MM.1S (cell line): ENCODE results near the gene MVB12B.
A peak's percentile ranks its signal among the peaks of the same experiment; 100 is the strongest.

ENCODE experiments used
- DNase-seq: peaks from one replicate; pipeline ENCODE4 v3.0.0-alpha.2; 2015
- H2AFZ ChIP-seq: fragments of 300-600 bp; sonication (generic); 2 replicates; pipeline ENCODE4 v1.6.0; 2016; ENCODE audit warnings: antibody characterized with exemption, low read length
- H3F3A ChIP-seq: fragments of 300-600 bp; sonication (generic); 2 replicates; pipeline ENCODE4 v1.6.1; 2016; ENCODE audit warnings: mild to moderate bottlenecking, antibody characterized with exemption, low read length, moderate library complexity, mixed read lengths; ENCODE audit not compliant: insufficient read depth
- H3K27ac ChIP-seq: fragments of 300-600 bp; sonication (generic); 2 replicates; pipeline ENCODE4 v1.5.1; 2016; ENCODE audit warnings: mild to moderate bottlenecking, low read length
- H3K27me3 ChIP-seq: fragments of 300-600 bp; sonication (generic); replicated peaks from 2 replicates; pipeline ENCODE4 v1.6.0; 2016; ENCODE audit warnings: low read length; ENCODE audit not compliant: insufficient read depth
- H3K36me3 ChIP-seq: fragments of 300-600 bp; sonication (generic); replicated peaks from 2 replicates; pipeline ENCODE4 v1.6.1; 2016; ENCODE audit warnings: mild to moderate bottlenecking, low read length, mixed read lengths; ENCODE audit not compliant: insufficient read depth
- H3K4me1 ChIP-seq: fragments of 300-600 bp; sonication (generic); 2 replicates; pipeline ENCODE4 v1.6.1; 2016; ENCODE audit warnings: low read length, mixed read lengths
- H3K4me2 ChIP-seq: fragments of 300-600 bp; sonication (generic); 2 replicates; pipeline ENCODE4 v1.6.0; 2016; ENCODE audit warnings: low read depth, low read length
- H3K4me3 ChIP-seq: fragments of 300-600 bp; sonication (generic); 2 replicates; pipeline ENCODE4 v1.5.1; 2016; ENCODE audit warnings: low read length, mixed read lengths
- H3K79me2 ChIP-seq: fragments of 300-600 bp; sonication (generic); 2 replicates; pipeline ENCODE4 v1.6.1; 2016; ENCODE audit warnings: mixed run types, low read length, mixed read lengths
- H3K9ac ChIP-seq: fragments of 300-600 bp; sonication (generic); 2 replicates; pipeline ENCODE4 v1.6.1; 2016; ENCODE audit warnings: low read length, mixed read lengths
- H3K9me2 ChIP-seq: fragments of 300-600 bp; sonication (generic); replicated peaks from 2 replicates; pipeline ENCODE4 v1.6.1; 2016; ENCODE audit warnings: mild to moderate bottlenecking, low read length, mixed read lengths; ENCODE audit not compliant: insufficient read depth
- H3K9me3 ChIP-seq: fragments of 300-600 bp; sonication (generic); replicated peaks from 2 replicates; pipeline ENCODE4 v1.6.1; 2016; ENCODE audit warnings: mild to moderate bottlenecking, low read length, mixed read lengths; ENCODE audit not compliant: insufficient read depth
- H4K20me1 ChIP-seq: fragments of 300-600 bp; sonication (generic); 2 replicates; pipeline ENCODE4 v1.6.1; 2016; ENCODE audit warnings: mild to moderate bottlenecking, low read length, moderate library complexity, mixed read lengths; ENCODE audit not compliant: insufficient read depth
- CTCF ChIP-seq: fragments of 300-600 bp; sonication (generic); IDR thresholded peaks from 2 replicates; pipeline ENCODE4 v1.5.1; 2016; ENCODE audit warnings: antibody characterized with exemption, low read length, mixed read lengths
- EZH2 ChIP-seq: fragments of 300-600 bp; sonication (generic); optimal IDR thresholded peaks from 2 replicates; pipeline ENCODE3; 2017; ENCODE audit warnings: low read depth, mild to moderate bottlenecking, antibody characterized with exemption, low read length, mixed read lengths
- EZH2phosphoT487 ChIP-seq: fragments of 300-600 bp; sonication (generic); IDR thresholded peaks from 2 replicates; pipeline ENCODE4 v1.6.1; 2018; ENCODE audit warnings: antibody characterized with exemption, low read length

The MVB12B gene

DNA sequence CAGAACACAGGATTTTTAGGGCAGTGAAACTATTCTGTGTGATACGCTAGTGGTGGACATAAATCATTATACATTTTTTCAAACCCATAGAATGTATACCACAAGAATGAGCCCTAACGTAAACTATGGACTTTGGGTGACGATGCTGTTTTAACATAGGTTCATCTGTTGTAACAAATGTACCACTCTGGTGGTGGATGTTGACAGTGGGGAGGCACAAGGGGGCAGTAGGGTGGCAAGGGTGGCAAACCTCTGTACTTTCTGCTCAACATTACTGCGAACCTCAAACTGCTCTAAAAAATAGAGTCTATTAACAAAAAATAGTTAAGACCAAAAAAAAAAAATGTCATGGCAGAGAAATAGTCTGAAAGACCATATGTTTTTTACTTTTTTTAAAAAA, 9.1 kb upstream of the MVB12B start:
- H3K27me3 ChIP-seq: no peaks in the 10 kb centered on the region
- no peak for DNase-seq
- H3K4me3 ChIP-seq: no peak overlapping the region
- no peak overlapping the region for H3K9ac ChIP-seq
- no peaks in the 10 kb centered on the region for H4K20me1 ChIP-seq
- no peaks in the 10 kb centered on the region for H3K9me2 ChIP-seq
- no peak for TF ChIP-seq EZH2phosphoT487
- TF ChIP-seq CTCF: peak; percentile 45
- H3K9me3 ChIP-seq: no peaks in the 10 kb centered on the region
- no peak overlapping the region for H2AFZ ChIP-seq
- H3K27ac ChIP-seq: no peak overlapping the region
- H3F3A ChIP-seq: no peaks in the 10 kb centered on the region
- no peak overlapping the region for H3K4me2 ChIP-seq
- no peaks in the 10 kb centered on the region for H3K79me2 ChIP-seq
- H3K36me3 ChIP-seq: no peaks in the 10 kb centered on the region
- no peaks in the 10 kb centered on the region for H3K4me1 ChIP-seq

DNA sequence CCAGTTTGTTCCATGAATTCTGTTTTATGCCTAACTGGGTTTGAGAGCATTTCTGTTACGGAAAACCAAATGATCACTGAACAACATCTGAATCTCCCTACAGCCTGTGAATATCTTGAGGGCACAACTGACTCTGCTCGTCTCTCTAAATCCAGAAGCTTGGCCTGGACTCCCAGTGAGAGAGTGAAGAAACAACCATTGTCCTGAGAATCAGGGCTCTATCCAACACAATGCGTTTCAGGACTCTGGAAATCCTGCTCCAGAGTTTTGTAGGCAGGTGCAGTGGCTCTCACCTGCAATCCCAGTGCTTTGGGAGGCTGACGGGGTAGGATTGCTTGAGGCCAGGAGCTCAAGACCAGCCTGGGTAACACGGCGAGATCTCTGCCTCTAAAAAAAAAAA, 7.8 kb upstream of the MVB12B start:
- no peaks in the 10 kb centered on the region for H3K9me2 ChIP-seq
- no peaks in the 10 kb centered on the region for H3F3A ChIP-seq
- no peak for DNase-seq
- TF ChIP-seq EZH2 (no peak), EZH2phosphoT487 (no peak), CTCF (no peak)
- no peak overlapping the region for H3K27ac ChIP-seq
- no peak overlapping the region for H3K4me2 ChIP-seq
- H3K9me3 ChIP-seq: no peaks in the 10 kb centered on the region
- H3K36me3 ChIP-seq: no peaks in the 10 kb centered on the region
- no peaks in the 10 kb centered on the region for H3K4me1 ChIP-seq
- no peaks in the 10 kb centered on the region for H3K79me2 ChIP-seq
- no peaks in the 10 kb centered on the region for H4K20me1 ChIP-seq
- no peaks in the 10 kb centered on the region for H3K27me3 ChIP-seq
- no peak overlapping the region for H2AFZ ChIP-seq
- H3K4me3 ChIP-seq: no peak overlapping the region
- H3K9ac ChIP-seq: no peak overlapping the region

DNA sequence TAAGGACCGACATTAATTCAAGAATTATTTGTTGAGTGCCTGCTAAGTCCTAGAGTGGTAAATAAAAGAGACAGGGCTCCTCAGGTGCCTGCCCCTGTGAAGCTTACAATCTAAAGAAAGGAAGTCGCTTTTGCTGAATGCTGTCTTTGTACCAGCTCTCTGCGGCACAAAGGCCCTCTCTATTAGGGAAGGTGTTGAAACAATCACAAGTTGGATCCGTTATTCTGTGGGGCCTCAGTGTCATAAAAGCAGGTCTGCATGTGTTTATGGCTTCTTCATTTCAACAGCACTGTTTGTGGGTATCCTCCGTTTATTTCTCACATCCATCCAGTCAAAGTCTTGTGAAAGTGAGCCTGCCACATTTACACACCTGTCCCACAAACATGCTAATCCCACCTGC, 7.0 kb upstream of the MVB12B start:
- DNase-seq: no peak
- no peaks in the 10 kb centered on the region for H3K9me3 ChIP-seq
- H3K9ac ChIP-seq: no peak overlapping the region
- H3K4me3 ChIP-seq: no peak overlapping the region
- H3K27me3 ChIP-seq: no peaks in the 10 kb centered on the region; the same call in 1 of the 2 replicates
- H3F3A ChIP-seq: no peaks in the 10 kb centered on the region
- H3K9me2 ChIP-seq: no peaks in the 10 kb centered on the region
- H3K27ac ChIP-seq: no peak overlapping the region
- H3K36me3 ChIP-seq: no peaks in the 10 kb centered on the region
- no peaks in the 10 kb centered on the region for H3K4me1 ChIP-seq
- H3K79me2 ChIP-seq: no peaks in the 10 kb centered on the region
- no peak for TF ChIP-seq EZH2
- H2AFZ ChIP-seq: no peak overlapping the region
- no peak overlapping the region for H3K4me2 ChIP-seq
- H4K20me1 ChIP-seq: no peaks in the 10 kb centered on the region

- H3K4me2 ChIP-seq: no peak overlapping the region
- DNase-seq: no peak
Measured at GRCh38 chr9:126320158-126320922, 6.3 kb upstream of the MVB12B start.

More at GRCh38 chr9:126320158-126320922, 6.3 kb upstream of the MVB12B start:
- Histone ChIP-seq H2AFZ (no peak overlapping the region), H3K27ac (no peak overlapping the region), H3K27me3 (no peaks in the 10 kb centered on the region; the same call in 1 of the 2 replicates), H3F3A (no peaks in the 10 kb centered on the region), H3K36me3 (no peaks in the 10 kb centered on the region), H3K9ac (no peak overlapping the region), H3K9me2 (no peaks in the 10 kb centered on the region), H3K4me3 (no peak overlapping the region), H3K9me3 (no peaks in the 10 kb centered on the region), H3K4me1 (no peaks in the 10 kb centered on the region), H3K79me2 (no peaks in the 10 kb centered on the region), H4K20me1 (no peaks in the 10 kb centered on the region)
- TF ChIP-seq EZH2 (no peak), CTCF (no peak), EZH2phosphoT487 (no peak)
